ENCODE data around the gene LRFN3. TPM values are rescaled to one million over a fixed set of nuclear protein-coding genes. Genes with fewer than 3 reads are reported as not detected.

The LRFN3 gene
- total and polyA plus RNA-seq, 2 of the 4 experiments (the other 2 are of a cell fraction) = 0.36 to 4.8 TPM

DNA sequence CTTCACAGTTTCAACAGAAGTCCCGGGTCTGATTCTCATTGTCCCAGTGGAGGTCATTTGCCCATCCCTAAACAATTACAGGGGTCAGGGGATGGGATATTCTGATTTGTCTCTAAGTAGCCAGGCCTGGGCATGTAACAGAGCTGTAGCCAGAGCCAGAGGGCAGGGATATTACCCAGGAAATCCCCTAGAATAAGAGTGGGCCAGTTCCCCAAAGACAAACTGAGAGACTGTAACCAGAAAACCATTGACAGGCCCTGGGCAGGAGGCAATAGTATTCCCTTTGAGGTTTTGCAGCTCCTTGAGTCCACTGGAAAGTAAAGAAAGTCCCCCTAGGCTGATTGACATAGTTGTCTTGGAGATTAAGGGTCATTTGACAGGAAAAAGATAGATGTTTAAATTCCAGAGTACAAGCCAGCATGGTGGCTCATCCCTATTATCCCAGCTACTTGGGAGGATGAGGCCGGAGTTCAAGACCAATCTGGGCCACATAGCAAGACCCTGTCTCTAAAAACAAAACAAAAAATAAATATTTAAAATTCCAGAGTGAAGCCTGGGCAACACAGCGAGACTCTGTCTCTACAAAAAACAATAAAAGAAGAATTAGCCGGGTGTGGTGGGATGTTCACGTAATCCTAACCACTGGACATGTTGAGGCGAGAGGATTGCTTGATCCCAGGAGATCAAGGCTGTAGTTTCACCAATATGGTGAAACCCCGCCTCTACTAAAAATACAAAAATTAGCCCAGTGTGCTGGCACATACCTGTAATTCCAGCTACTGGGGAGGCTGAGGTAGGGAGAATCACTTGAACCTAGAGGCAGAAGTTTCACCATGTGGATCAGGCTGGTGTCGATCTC lies 57.0 kb downstream of the LRFN3 start:
- Histone ChIP-seq H2BK15ac (ENCODE audit: low read depth, low read length) (no peak overlapping the region), H4K91ac (ENCODE audit: insufficient read depth, low read depth, low read length) (no peak overlapping the region), H3K9me3 (ENCODE audit: control insufficient read depth, insufficient read depth, low read length) (peaks cover 5% of the 10 kb centered on the region), H3K4me2 (ENCODE audit: low read depth, low read length) (no peak overlapping the region), H2AFZ (replicated peaks; ENCODE audit: low read length, poor library complexity) (no peak overlapping the region), H3K9ac (ENCODE audit: low read depth, low read length) (no peak overlapping the region), H4K8ac (ENCODE audit: low read depth in 2 of 2, low read length in 2 of 2) (no peak overlapping the region), H2BK120ac (ENCODE audit: low read depth, low read length) (no peak overlapping the region), H3K79me1 (ENCODE audit: low read depth in 1 of 2, low read length in 2 of 2) (peaks cover 13 to 28% of the 10 kb centered on the region in 2 experiments; a peak in 3 of 4 replicates), H2AK5ac (ENCODE audit: low read depth, low read length) (no peak overlapping the region), H3K18ac (ENCODE audit: low read depth, low read length) (no peak overlapping the region), H3K9me1 (ENCODE audit: insufficient read depth, low read length) (no peaks in the 10 kb centered on the region; the same call in 1 of the 2 replicates), H3K4me1 (ENCODE audit: control insufficient read depth, insufficient read depth, low read length) (no peaks in the 10 kb centered on the region), H3K56ac (ENCODE audit: extremely low read depth, insufficient read depth, low read length) (no peak overlapping the region), H3K14ac (replicated peaks; ENCODE audit: low read depth, low read length) (no peak overlapping the region), H4K5ac (ENCODE audit: low read depth, low read length) (no peak overlapping the region), H2BK20ac (ENCODE audit: low read depth, low read length) (no peak overlapping the region), H3K36me3 (ENCODE audit: control insufficient read depth, insufficient read depth, low read length) (no peaks in the 10 kb centered on the region), H3K4ac (ENCODE audit: low read depth, low read length) (no peak overlapping the region), H2AK9ac (replicated peaks; ENCODE audit: low read depth, low read length, poor library complexity) (no peak overlapping the region), H3K23ac (ENCODE audit: low read depth, low read length) (no peak overlapping the region), H4K20me1 (ENCODE audit: insufficient read depth, low read length) (0 out of 2 replicates have a peak, but pooled peaks cover 4% of the 10 kb centered on the region), H3K27me3 (ENCODE audit: control insufficient read depth, insufficient read depth, low read length) (peaks cover 2% of the 10 kb centered on the region; the same call in 1 of the 2 replicates), H2BK5ac (ENCODE audit: low read depth, low read length, poor library complexity, severe bottlenecking) (no peak overlapping the region), H3K4me3 (ENCODE audit: insufficient read depth, low read depth, low read length) (no peak overlapping the region), H3K27ac (ENCODE audit: insufficient read depth, low read length) (no peak overlapping the region)
- dilution Hi-C loops (cut with HindIII; ENCODE audit: low sequenced_read_pairs, unreplicated experiment) = no loop called here
- DNase-seq = no peak
- ChIA-PET CTCF (no interaction called here), POLR2A (ENCODE audit: unreplicated experiment) (no interaction called here)
- TF ChIP-seq RCOR1 (IDR thresholded peaks at IDR 0.05; ENCODE audit: insufficient replicate concordance, low read length) = no peak
- no peak for TF ChIP-seq POLR2A (IDR thresholded peaks at IDR 0.05; ENCODE audit: low read depth, low read length)
- TF ChIP-seq BHLHE40 (IDR thresholded peaks at IDR 0.05; ENCODE audit: low read depth, low read length) = no peak
- TF ChIP-seq MXI1 (IDR thresholded peaks at IDR 0.05; ENCODE audit: borderline replicate concordance, low read depth, low read length) = no peak
- no peak for TF ChIP-seq CHD1 (IDR thresholded peaks at IDR 0.05; ENCODE audit: low read depth, low read length)
- TF ChIP-seq, protein P1, sequence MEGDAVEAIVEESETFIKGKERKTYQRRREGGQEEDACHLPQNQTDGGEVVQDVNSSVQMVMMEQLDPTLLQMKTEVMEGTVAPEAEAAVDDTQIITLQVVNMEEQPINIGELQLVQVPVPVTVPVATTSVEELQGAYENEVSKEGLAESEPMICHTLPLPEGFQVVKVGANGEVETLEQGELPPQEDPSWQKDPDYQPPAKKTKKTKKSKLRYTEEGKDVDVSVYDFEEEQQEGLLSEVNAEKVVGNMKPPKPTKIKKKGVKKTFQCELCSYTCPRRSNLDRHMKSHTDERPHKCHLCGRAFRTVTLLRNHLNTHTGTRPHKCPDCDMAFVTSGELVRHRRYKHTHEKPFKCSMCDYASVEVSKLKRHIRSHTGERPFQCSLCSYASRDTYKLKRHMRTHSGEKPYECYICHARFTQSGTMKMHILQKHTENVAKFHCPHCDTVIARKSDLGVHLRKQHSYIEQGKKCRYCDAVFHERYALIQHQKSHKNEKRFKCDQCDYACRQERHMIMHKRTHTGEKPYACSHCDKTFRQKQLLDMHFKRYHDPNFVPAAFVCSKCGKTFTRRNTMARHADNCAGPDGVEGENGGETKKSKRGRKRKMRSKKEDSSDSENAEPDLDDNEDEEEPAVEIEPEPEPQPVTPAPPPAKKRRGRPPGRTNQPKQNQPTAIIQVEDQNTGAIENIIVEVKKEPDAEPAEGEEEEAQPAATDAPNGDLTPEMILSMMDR (conservative IDR thresholded peaks at IDR 0.05; ENCODE audit: low read depth, low read length) = no peak
- TF ChIP-seq CEBPB (IDR thresholded peaks at IDR 0.05; ENCODE audit: low read depth, low read length) = no peak
- no peak for TF ChIP-seq RFX5 (IDR thresholded peaks at IDR 0.05; ENCODE audit: low read depth, low read length)
- no peak for TF ChIP-seq FOS (IDR thresholded peaks at IDR 0.05; ENCODE audit: low read depth, low read length)
- TF ChIP-seq, protein P2, sequence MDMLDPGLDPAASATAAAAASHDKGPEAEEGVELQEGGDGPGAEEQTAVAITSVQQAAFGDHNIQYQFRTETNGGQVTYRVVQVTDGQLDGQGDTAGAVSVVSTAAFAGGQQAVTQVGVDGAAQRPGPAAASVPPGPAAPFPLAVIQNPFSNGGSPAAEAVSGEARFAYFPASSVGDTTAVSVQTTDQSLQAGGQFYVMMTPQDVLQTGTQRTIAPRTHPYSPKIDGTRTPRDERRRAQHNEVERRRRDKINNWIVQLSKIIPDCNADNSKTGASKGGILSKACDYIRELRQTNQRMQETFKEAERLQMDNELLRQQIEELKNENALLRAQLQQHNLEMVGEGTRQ (IDR thresholded peaks at IDR 0.05; ENCODE audit: low read depth, low read length) = no peak
- TF ChIP-seq, protein P3, sequence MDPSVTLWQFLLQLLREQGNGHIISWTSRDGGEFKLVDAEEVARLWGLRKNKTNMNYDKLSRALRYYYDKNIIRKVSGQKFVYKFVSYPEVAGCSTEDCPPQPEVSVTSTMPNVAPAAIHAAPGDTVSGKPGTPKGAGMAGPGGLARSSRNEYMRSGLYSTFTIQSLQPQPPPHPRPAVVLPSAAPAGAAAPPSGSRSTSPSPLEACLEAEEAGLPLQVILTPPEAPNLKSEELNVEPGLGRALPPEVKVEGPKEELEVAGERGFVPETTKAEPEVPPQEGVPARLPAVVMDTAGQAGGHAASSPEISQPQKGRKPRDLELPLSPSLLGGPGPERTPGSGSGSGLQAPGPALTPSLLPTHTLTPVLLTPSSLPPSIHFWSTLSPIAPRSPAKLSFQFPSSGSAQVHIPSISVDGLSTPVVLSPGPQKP (IDR thresholded peaks at IDR 0.05; ENCODE audit: borderline replicate concordance, low read depth, low read length) = no peak
- TF ChIP-seq MAFK (IDR thresholded peaks at IDR 0.05; ENCODE audit: low read depth, low read length) = no peak
- TF ChIP-seq SMC3 (IDR thresholded peaks at IDR 0.05; ENCODE audit: low read depth, low read length) = no peak
- in situ Hi-C loops (cut with MboI; ENCODE audit: low sequenced_read_pairs) = no loop called here
- ATAC-seq (ENCODE audit: low read depth) = no peak
- intact Hi-C loops (cut with micrococcal nuclease) = no loop called here
- no CpG with 5 or more reads among the region's 8 CpGs for WGBS, 2 experiments (ENCODE audit: extremely low coverage in 2 of 2, insufficient read length in 1 of 2)
- BruUV-seq (replicated peaks) = no TSS peak
